H9 (cell line): ENCODE data around the gene CRHR1. TPM values are rescaled to one million over a fixed set of nuclear protein-coding genes. Genes with fewer than 3 reads are reported as not detected.

Experiments
- DNase-seq: peaks from one replicate; pipeline ENCODE4 v3.0.0-alpha.2; 2017
- H2AFZ ChIP-seq: one replicate; pipeline ENCODE4 v1.6.1; 2013; ENCODE audit warnings: mild to moderate bottlenecking, low read length, control low read depth, moderate library complexity
- H2AK5ac ChIP-seq: 2 replicates; pipeline ENCODE4 v1.6.1; 2013; ENCODE audit warnings: low read length, control low read depth, mixed read lengths; ENCODE audit not compliant: insufficient read length
- H2BK120ac ChIP-seq: one replicate; pipeline ENCODE4 v1.6.1; 2013; ENCODE audit warnings: low read depth, mild to moderate bottlenecking, low read length, control low read depth, inconsistent platforms; ENCODE audit not compliant: poor library complexity, severe bottlenecking
- H2BK12ac ChIP-seq: 2 replicates; pipeline ENCODE4 v1.6.1; 2013; ENCODE audit warnings: low read length, control low read depth, mixed read lengths, low read depth; ENCODE audit not compliant: insufficient read length
- H2BK15ac ChIP-seq: 2 replicates; pipeline ENCODE4 v1.6.1; 2013; ENCODE audit warnings: low read depth, low read length, control low read depth
- H2BK20ac ChIP-seq: one replicate; pipeline ENCODE4 v1.6.1; 2013; ENCODE audit warnings: low read depth, mild to moderate bottlenecking, low read length, control low read depth, inconsistent platforms; ENCODE audit not compliant: poor library complexity, severe bottlenecking
- H2BK5ac ChIP-seq: 2 replicates; pipeline ENCODE4 v1.6.1; 2013; ENCODE audit warnings: low read length, control low read depth, mixed read lengths; ENCODE audit not compliant: insufficient read length
- H3K14ac ChIP-seq: 2 replicates; pipeline ENCODE4 v1.6.1; 2013; ENCODE audit warnings: low read length, control low read depth; ENCODE audit not compliant: insufficient read depth
- H3K18ac ChIP-seq: 2 replicates; pipeline ENCODE4 v1.6.1; 2013; ENCODE audit warnings: low read depth, mild to moderate bottlenecking, mixed read lengths, low read length, control low read depth; ENCODE audit not compliant: insufficient read length
- H3K23ac ChIP-seq: 2 replicates; pipeline ENCODE4 v1.6.1; 2013; ENCODE audit warnings: low read length, control low read depth, mixed read lengths, low read depth; ENCODE audit not compliant: insufficient read length
- H3K23me2 ChIP-seq: 2 replicates; pipeline ENCODE4 v1.6.1; 2013; ENCODE audit warnings: low read depth, mild to moderate bottlenecking, mixed read lengths, low read length, control low read depth; ENCODE audit not compliant: insufficient read length, poor library complexity, severe bottlenecking
- H3K27ac ChIP-seq: 2 replicates; pipeline ENCODE4 v1.5.1; 2013; ENCODE audit warnings: low read length, control low read depth, mixed read lengths, low read depth; ENCODE audit not compliant: insufficient read length
- H3K27me3 ChIP-seq: 2 replicates; pipeline ENCODE4 v1.6.1; 2013; ENCODE audit warnings: low read length, control low read depth, inconsistent platforms; ENCODE audit not compliant: insufficient read depth
- H3K4ac ChIP-seq: 2 replicates; pipeline ENCODE4 v1.6.1; 2013; ENCODE audit warnings: low read depth, mild to moderate bottlenecking, control low read depth, inconsistent platforms, low read length, moderate library complexity
- H3K4me1 ChIP-seq: 2 replicates; pipeline ENCODE4 v1.6.1; 2013; ENCODE audit warnings: low read length, control low read depth, inconsistent platforms; ENCODE audit not compliant: insufficient read depth
- H3K4me2 ChIP-seq: 2 replicates; pipeline ENCODE4 v1.6.1; 2013; ENCODE audit warnings: low read length, control low read depth, mixed read lengths; ENCODE audit not compliant: insufficient read length, insufficient read depth
- H3K56ac ChIP-seq: 2 replicates; pipeline ENCODE4 v1.6.1; 2013; ENCODE audit warnings: low read depth, mild to moderate bottlenecking, mixed read lengths, low read length, control low read depth; ENCODE audit not compliant: insufficient read length
- H3K79me1 ChIP-seq: 2 replicates; pipeline ENCODE4 v1.6.1; 2013; ENCODE audit warnings: low read depth, mild to moderate bottlenecking, moderate library complexity, low read length, control low read depth, inconsistent platforms; ENCODE audit not compliant: insufficient read depth, poor library complexity, severe bottlenecking
- H3K79me2 ChIP-seq: 2 replicates; pipeline ENCODE4 v1.6.1; 2013; ENCODE audit warnings: low read length, control low read depth, inconsistent platforms; ENCODE audit not compliant: insufficient read depth
- H3K9ac ChIP-seq: 2 replicates; pipeline ENCODE4 v1.6.1; 2013; ENCODE audit warnings: low read length, control low read depth, mixed read lengths; ENCODE audit not compliant: insufficient read length; ENCODE audit errors: extremely low read depth
- H3K9me3 ChIP-seq: one replicate; pipeline ENCODE4 v1.6.1; 2013; ENCODE audit warnings: low read depth, low read length, inconsistent platforms; ENCODE audit not compliant: control insufficient read depth
- H3T11ph ChIP-seq: one replicate; pipeline ENCODE4 v1.6.1; 2013; ENCODE audit warnings: mild to moderate bottlenecking, low read length, control low read depth, inconsistent platforms
- H4K20me1 ChIP-seq: one replicate; pipeline ENCODE4 v1.6.1; 2013; ENCODE audit not compliant: control insufficient read depth, insufficient read length, insufficient read depth
- H4K5ac ChIP-seq: 2 replicates; pipeline ENCODE4 v1.6.1; 2013; ENCODE audit warnings: low read depth, mild to moderate bottlenecking, mixed read lengths, low read length, control low read depth; ENCODE audit not compliant: insufficient read length
- H4K8ac ChIP-seq: replicated peaks from 2 replicates; pipeline ENCODE4 v1.6.1; 2013; ENCODE audit warnings: low read length, control low read depth, mixed read lengths, low read depth; ENCODE audit not compliant: insufficient read length
- H4K91ac ChIP-seq: 2 replicates; pipeline ENCODE4 v1.6.1; 2013; ENCODE audit warnings: low read depth, mild to moderate bottlenecking, moderate library complexity, mixed read lengths, low read length, control low read depth; ENCODE audit not compliant: insufficient read length
- H3K27ac Mint-ChIP-seq, 3 experiments: 2 replicates in 2 of 3; 3 replicates in 1 of 3; pipeline ENCODE4 v1.8.0; 2020 to 2021; ENCODE audit warnings: mixed read lengths in 3 of 3, mild to moderate bottlenecking in 1 of 3, moderate library complexity in 1 of 3
- H3K27me3 Mint-ChIP-seq: 2 replicates; pipeline ENCODE4 v1.8.0; 2021; ENCODE audit warnings: low read depth, mild to moderate bottlenecking, moderate library complexity, mixed read lengths
- H3K36me3 Mint-ChIP-seq, 3 experiments: 2 replicates in 2 of 3; 3 replicates in 1 of 3; pipeline ENCODE4 v1.8.0; 2020 to 2021; ENCODE audit warnings: low read depth in 3 of 3, mixed read lengths in 3 of 3; ENCODE audit not compliant: insufficient read depth in 1 of 3
- H3K4me1 Mint-ChIP-seq, 2 experiments: 2 replicates each; pipeline ENCODE4 v1.8.0; 2020; ENCODE audit warnings: mixed read lengths in 2 of 2
- H3K4me3 Mint-ChIP-seq, 2 experiments: 2 replicates in 1 of 2; 3 replicates in 1 of 2; pipeline ENCODE4 v1.8.0; 2020 to 2021; ENCODE audit warnings: mild to moderate bottlenecking in 2 of 2, mixed read lengths in 2 of 2, moderate library complexity in 1 of 2
- H3K9me3 Mint-ChIP-seq, 2 experiments: 2 replicates in 1 of 2; 3 replicates in 1 of 2; pipeline ENCODE4 v1.8.0; 2020; ENCODE audit warnings: mild to moderate bottlenecking in 2 of 2, mixed read lengths in 2 of 2, moderate library complexity in 1 of 2
- WGBS: extraction: QIAGEN DNeasy Blood & Tissue Kit; methylation state at CpG from one replicate; pipeline ENCODE4 v1.1.7; 2013; ENCODE audit warnings: missing lambda C conversion rate, low lambda C conversion rate, mixed read lengths; ENCODE audit not compliant: insufficient read length; ENCODE audit errors: extremely low coverage; 5-methylcytosine and 5-hydroxymethylcytosine counted together
- total RNA-seq: library from RNA; stranded (reverse); gene quantifications from 2 replicates; pipeline ENCODE4 v1.2.1, GENCODE V29; 2021
- TF ChIP-seq, protein P1 (sequence below): fragments of 200-600 bp; sonication (generic); conservative IDR thresholded peaks from 3 replicates; pipeline ENCODE4 v1.8.0; 2021; ENCODE audit warnings: antibody characterized with exemption, mild to moderate bottlenecking

Gene CRHR1
- total RNA-seq, 1 experiment from 2014 or later, result 0.52 TPM

GRCh38 chr17:45787656-45788055 lies 3.5 kb downstream of the CRHR1 start:
- Histone ChIP-seq H3K79me1 (no peaks in the 10 kb centered on the region), H4K5ac (no peak overlapping the region), H3K79me2 (no peaks in the 10 kb centered on the region), H2BK12ac (no peak overlapping the region), H3K14ac (no peak overlapping the region), H2AK5ac (no peak overlapping the region), H4K91ac (no peak overlapping the region), H2BK15ac (no peak overlapping the region), H3T11ph (no peak overlapping the region), H2BK20ac (no peak overlapping the region), H3K4me1 (peaks cover 2% of the 10 kb centered on the region; the same call in 1 of the 2 replicates), H3K27ac (no peak overlapping the region), H3K4ac (no peak overlapping the region), H2BK5ac (no peak overlapping the region), H3K4me2 (no peak overlapping the region), H3K9me3 (no peaks in the 10 kb centered on the region), H4K20me1 (no peaks in the 10 kb centered on the region), H2BK120ac (no peak overlapping the region), H4K8ac (no peak overlapping the region), H3K27me3 (peaks cover 17% of the 10 kb centered on the region), H3K23ac (no peak overlapping the region), H2AFZ (no peak overlapping the region), H3K56ac (no peak overlapping the region), H3K18ac (no peak overlapping the region), H3K9ac (no peak overlapping the region), H3K23me2 (peaks cover 20% of the 10 kb centered on the region)
- H3K4me3 Mint-ChIP-seq, result no peak overlapping the region
- H3K4me1 Mint-ChIP-seq, result peaks cover 26 to 51% of the 10 kb centered on the region in 2 experiments
- no CpG with 5 or more reads among the region's 11 CpGs for WGBS
- TF ChIP-seq, protein P1, sequence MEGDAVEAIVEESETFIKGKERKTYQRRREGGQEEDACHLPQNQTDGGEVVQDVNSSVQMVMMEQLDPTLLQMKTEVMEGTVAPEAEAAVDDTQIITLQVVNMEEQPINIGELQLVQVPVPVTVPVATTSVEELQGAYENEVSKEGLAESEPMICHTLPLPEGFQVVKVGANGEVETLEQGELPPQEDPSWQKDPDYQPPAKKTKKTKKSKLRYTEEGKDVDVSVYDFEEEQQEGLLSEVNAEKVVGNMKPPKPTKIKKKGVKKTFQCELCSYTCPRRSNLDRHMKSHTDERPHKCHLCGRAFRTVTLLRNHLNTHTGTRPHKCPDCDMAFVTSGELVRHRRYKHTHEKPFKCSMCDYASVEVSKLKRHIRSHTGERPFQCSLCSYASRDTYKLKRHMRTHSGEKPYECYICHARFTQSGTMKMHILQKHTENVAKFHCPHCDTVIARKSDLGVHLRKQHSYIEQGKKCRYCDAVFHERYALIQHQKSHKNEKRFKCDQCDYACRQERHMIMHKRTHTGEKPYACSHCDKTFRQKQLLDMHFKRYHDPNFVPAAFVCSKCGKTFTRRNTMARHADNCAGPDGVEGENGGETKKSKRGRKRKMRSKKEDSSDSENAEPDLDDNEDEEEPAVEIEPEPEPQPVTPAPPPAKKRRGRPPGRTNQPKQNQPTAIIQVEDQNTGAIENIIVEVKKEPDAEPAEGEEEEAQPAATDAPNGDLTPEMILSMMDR, result no peak
- no peak overlapping the region for H3K27ac Mint-ChIP-seq
- peaks cover 97% of the 10 kb centered on the region for H3K27me3 Mint-ChIP-seq
- no peaks in the 10 kb centered on the region for H3K9me3 Mint-ChIP-seq
- no peaks in the 10 kb centered on the region; a peak in 2 of 7 replicates for H3K36me3 Mint-ChIP-seq
- DNase-seq, result no peak
